K562 (cell line): Measurements from ENCODE around the gene SDK1. TPM values are rescaled to one million over a fixed set of nuclear protein-coding genes. Genes with fewer than 3 reads are reported as not detected.

ENCODE experiments used
- BRD9 ChIP-seq: fragments of 450-650 bp; IDR thresholded peaks from 2 replicates; pipeline ENCODE4 v1.6.1; 2018; ENCODE audit warnings: low read depth; ENCODE audit not compliant: partially characterized antibody
- CHD2 ChIP-seq: IDR thresholded peaks from 2 replicates; pipeline ENCODE4 v1.6.1; 2011; ENCODE audit warnings: low read depth, low read length
- EWSR1 ChIP-seq: fragments of 450-650 bp; IDR thresholded peaks from 2 replicates; pipeline ENCODE4 v1.6.1; 2018; ENCODE audit warnings: borderline replicate concordance, mild to moderate bottlenecking, low read depth, moderate library complexity; ENCODE audit not compliant: partially characterized antibody
- HDAC8 ChIP-seq: fragments of 450-650 bp; IDR thresholded peaks from 2 replicates; pipeline ENCODE4 v1.6.1; 2016; ENCODE audit warnings: mild to moderate bottlenecking, missing genetic modification characterization, moderate library complexity, missing compliant biosample characterization
- RHOXF2B ChIP-seq: fragments of 250-450 bp; sonication (Bioruptor Pico); conservative IDR thresholded peaks from 2 replicates; pipeline ENCODE4 v1.5.1; 2021
- ZBTB40 ChIP-seq, 2 experiments: fragments of 450-650 bp in 1 of 2; sonication (generic) in 1 of 2; formaldehyde crosslinking in 1 of 2; IDR thresholded peaks; 2 replicates each; pipeline versions ENCODE4 v1.7.1 to v1.9.0; 2016 to 2022; ENCODE audit warnings: inconsistent platforms in 1 of 2, mild to moderate bottlenecking in 1 of 2, missing genetic modification reagents in 1 of 2
- ZNF12 ChIP-seq: sonication (generic); formaldehyde crosslinking; IDR thresholded peaks from 2 replicates; pipeline ENCODE4 v1.4.0; 2020; ENCODE audit warnings: mild to moderate bottlenecking, missing genetic modification reagents
- polyA plus RNA-seq, 8 experiments: library from polyadenylated mRNA; depleted of rRNA in 4 of 8; stranded (reverse) in 5 of 8; unstranded in 3 of 8; fragments of >200 nt; fragmentation: Nextera tagmentation in 2 of 8; fragmentation: Illumina TruSeq in 1 of 8; extraction: Ambion mirVana in 2 of 8; extraction: Trizol in 1 of 8; gene quantifications; 2 replicates each; pipeline versions ENCODE4 v1.2.1 to v1.2.3, GENCODE V29; 2011 to 2014; ENCODE audit warnings: inconsistent platforms in 1 of 8, missing spikeins in 1 of 8
- total RNA-seq, 7 experiments: library from RNA; depleted of rRNA in 6 of 7; stranded (reverse); fragments of >200 nt in 6 of 7; fragmentation: Illumina TruSeq in 2 of 7; extraction: Trizol in 2 of 7; gene quantifications; 2 replicates each; pipeline versions ENCODE4 v1.2.1 to v1.2.3, GENCODE V29; 2011 to 2021; ENCODE audit warnings: low replicate concordance in 1 of 7

Gene SDK1
- total and polyA plus RNA-seq, 9 of the 15 experiments (the other 6 are each of a cell fraction or from before 2014, with no cell fraction given): 0.16 TPM; not detected in 8

GRCh38 chr7:3915337-3915878 is 614.4 kb downstream of the SDK1 start (continued):
- TF ChIP-seq ZBTB40 (IDR thresholded peaks at IDR 0.05): no peak
- no peak for TF ChIP-seq ZBTB40 (CRISPR knock-in tag; IDR thresholded peaks at IDR 0.05)
- TF ChIP-seq HDAC8 (tag): no peak
- TF ChIP-seq ZNF12 (CRISPR knock-in tag): no peak
- TF ChIP-seq BRD9: no peak
- no peak for TF ChIP-seq CHD2
- TF ChIP-seq EWSR1: no peak
- no peak for TF ChIP-seq RHOXF2B
